PC-9 (cell line): ENCODE results near the gene WRAP73.

ENCODE experiments used
- EZH2 ChIP-seq: fragments of 200-600 bp; sonication (generic); IDR thresholded peaks from 2 replicates; pipeline ENCODE4 v1.8.0; 2017; ENCODE audit warnings: antibody characterized with exemption, low read depth
- TF ChIP-seq, protein P1 (sequence below): fragments of 200-600 bp; sonication (generic); conservative IDR thresholded peaks from 2 replicates; pipeline ENCODE4 v1.6.1; 2017; ENCODE audit warnings: mixed run types, antibody characterized with exemption, mild to moderate bottlenecking, moderate library complexity

- TF ChIP-seq, protein P1, sequence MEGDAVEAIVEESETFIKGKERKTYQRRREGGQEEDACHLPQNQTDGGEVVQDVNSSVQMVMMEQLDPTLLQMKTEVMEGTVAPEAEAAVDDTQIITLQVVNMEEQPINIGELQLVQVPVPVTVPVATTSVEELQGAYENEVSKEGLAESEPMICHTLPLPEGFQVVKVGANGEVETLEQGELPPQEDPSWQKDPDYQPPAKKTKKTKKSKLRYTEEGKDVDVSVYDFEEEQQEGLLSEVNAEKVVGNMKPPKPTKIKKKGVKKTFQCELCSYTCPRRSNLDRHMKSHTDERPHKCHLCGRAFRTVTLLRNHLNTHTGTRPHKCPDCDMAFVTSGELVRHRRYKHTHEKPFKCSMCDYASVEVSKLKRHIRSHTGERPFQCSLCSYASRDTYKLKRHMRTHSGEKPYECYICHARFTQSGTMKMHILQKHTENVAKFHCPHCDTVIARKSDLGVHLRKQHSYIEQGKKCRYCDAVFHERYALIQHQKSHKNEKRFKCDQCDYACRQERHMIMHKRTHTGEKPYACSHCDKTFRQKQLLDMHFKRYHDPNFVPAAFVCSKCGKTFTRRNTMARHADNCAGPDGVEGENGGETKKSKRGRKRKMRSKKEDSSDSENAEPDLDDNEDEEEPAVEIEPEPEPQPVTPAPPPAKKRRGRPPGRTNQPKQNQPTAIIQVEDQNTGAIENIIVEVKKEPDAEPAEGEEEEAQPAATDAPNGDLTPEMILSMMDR: no peak
- no peak for TF ChIP-seq EZH2
Measured at GRCh38 chr1:3668585-3669300, 18.8 kb upstream of the WRAP73 start.
